Uterus (tissue), 2 donors: Measurements from ENCODE around the gene CHP1.

ENCODE experiments used
- POLR2A ChIP-seq, 2 donors: fragments of 450-650 bp; IDR thresholded peaks; one replicate each; pipeline ENCODE4 v1.6.1; 2016; ENCODE audit warnings: antibody characterized with exemption in 2 of 2, mild to moderate bottlenecking in 1 of 2, moderate library complexity in 1 of 2
- TF ChIP-seq, protein P1 (sequence below), 4 experiments: fragments of 200-600 bp in 2 of 4; fragments of 450-650 bp in 2 of 4; sonication (generic) in 2 of 4; IDR thresholded peaks; one replicate each; pipeline ENCODE4 v1.5.1; 2016 to 2019; ENCODE audit warnings: antibody characterized with exemption in 4 of 4, mild to moderate bottlenecking in 2 of 4, moderate library complexity in 1 of 4

GRCh38 chr15:41215708-41216107, 15.4 kb upstream of the CHP1 start:
- TF ChIP-seq, protein P1, sequence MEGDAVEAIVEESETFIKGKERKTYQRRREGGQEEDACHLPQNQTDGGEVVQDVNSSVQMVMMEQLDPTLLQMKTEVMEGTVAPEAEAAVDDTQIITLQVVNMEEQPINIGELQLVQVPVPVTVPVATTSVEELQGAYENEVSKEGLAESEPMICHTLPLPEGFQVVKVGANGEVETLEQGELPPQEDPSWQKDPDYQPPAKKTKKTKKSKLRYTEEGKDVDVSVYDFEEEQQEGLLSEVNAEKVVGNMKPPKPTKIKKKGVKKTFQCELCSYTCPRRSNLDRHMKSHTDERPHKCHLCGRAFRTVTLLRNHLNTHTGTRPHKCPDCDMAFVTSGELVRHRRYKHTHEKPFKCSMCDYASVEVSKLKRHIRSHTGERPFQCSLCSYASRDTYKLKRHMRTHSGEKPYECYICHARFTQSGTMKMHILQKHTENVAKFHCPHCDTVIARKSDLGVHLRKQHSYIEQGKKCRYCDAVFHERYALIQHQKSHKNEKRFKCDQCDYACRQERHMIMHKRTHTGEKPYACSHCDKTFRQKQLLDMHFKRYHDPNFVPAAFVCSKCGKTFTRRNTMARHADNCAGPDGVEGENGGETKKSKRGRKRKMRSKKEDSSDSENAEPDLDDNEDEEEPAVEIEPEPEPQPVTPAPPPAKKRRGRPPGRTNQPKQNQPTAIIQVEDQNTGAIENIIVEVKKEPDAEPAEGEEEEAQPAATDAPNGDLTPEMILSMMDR (IDR thresholded peaks at IDR 0.05), result no peak
- no peak for TF ChIP-seq POLR2A (IDR thresholded peaks at IDR 0.05)
